ENCODE results near the gene FBXO3.

Gene FBXO3

DNA sequence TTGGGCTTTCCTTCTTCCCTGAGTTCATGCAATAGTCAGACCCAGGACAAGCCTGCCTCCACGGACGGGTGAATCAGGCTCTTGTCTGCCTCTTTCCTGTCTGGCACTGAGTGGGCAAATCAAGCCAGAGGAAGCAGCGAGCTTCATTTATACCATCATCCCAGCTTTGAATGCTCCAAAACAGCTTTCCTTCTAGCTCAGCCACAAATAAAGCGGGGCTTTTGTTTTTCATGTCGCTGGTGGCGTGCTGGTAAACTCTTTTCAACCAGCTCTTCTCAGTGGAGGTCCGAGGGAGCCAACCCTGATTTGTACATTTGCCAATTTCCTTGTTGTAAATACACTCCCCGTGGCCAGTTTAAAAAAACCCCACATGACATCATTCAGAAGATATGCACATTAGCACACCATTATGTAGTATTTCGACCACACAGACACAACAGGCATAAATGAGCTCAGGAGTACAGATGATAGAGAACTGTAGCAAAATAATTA is 82.3 kb downstream of the FBXO3 start:
- in situ Hi-C loops (cut with HindIII; ENCODE audit: low pct_unique_long_range_greater_than_20kb, low sequenced_read_pairs) = no loop called here
- no peak for TF ChIP-seq JUND (IDR thresholded peaks at IDR 0.05; ENCODE audit: low read depth)
- peak in 1 of 2 experiments; percentile 52 for DNase-seq (ENCODE audit: low read depth in 1 of 2, low spot score in 1 of 2)

DNA sequence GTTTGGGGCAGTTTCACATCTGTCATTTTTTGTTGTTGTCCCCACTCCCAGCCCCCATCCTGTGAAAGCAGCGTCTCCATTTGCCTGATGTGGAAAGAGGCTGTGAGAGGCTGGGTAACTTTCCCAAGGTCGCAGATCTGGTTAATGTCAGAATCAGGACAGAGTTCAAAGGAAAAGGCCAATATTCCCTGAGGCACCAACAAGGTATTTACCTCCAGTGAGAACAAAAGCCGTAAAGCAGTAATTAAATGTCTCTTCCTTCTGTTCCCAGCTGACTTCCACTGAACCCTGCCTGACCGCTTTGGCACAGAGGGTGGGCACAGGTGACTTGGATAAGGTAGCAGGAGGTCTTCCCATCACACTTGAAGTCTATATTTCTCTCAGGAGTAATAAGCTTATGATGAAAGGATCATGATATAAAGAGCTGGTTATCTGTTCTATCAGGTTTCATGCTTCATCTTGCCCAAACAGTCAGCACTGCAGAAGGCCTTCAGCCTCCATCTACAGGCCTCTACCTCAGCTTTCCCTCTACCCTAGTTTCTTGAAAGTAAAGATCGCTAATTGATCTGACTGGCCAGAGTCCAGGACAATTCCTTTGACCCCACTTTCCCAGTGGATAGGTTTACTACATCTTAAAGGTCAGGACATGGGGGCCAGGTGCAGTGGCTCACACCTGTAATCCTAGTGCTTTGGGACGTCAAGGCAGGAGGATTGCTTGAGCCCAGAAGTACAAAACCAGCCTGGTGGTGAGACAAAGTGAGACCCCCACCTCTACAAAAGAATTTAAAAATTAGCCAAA is 83.1 kb downstream of the FBXO3 start:
- TF ChIP-seq JUND (IDR thresholded peaks at IDR 0.05; ENCODE audit: low read depth) = no peak
- peak in 1 of 2 experiments; percentile 56 for DNase-seq (ENCODE audit: low read depth in 1 of 2, low spot score in 1 of 2)
- in situ Hi-C loops (cut with HindIII; ENCODE audit: low pct_unique_long_range_greater_than_20kb, low sequenced_read_pairs) = no loop called here
